Tibial artery (tissue), 4 donors: Measurements from ENCODE around the gene BORA.

ENCODE experiments used
- DNase-seq, 2 donors: peaks; one replicate each; pipeline ENCODE4 v3.0.0-alpha.2; 2019
- H3K27ac ChIP-seq, 2 donors: fragments of 200-600 bp; sonication (generic) in 1 of 2; 1 replicate in 1 of 2; 2 replicates in 1 of 2; pipeline ENCODE4 v1.5.1; 2018 to 2019; ENCODE audit warnings: mild to moderate bottlenecking in 1 of 2
- H3K27me3 ChIP-seq, 2 donors: fragments of 200-600 bp; sonication (generic) in 1 of 2; one replicate each; pipeline versions ENCODE4 v1.5.1 to v1.6.0; 2016 to 2019
- H3K36me3 ChIP-seq, 3 donors: fragments of 200-600 bp; sonication (generic) in 2 of 3; one replicate each; pipeline ENCODE4 v1.5.1; 2016 to 2019; ENCODE audit warnings: mild to moderate bottlenecking in 2 of 3
- H3K4me1 ChIP-seq, 4 donors: fragments of 200-600 bp; sonication (generic) in 2 of 4; 1 replicate in 3 of 4; 2 replicates in 1 of 4; pipeline ENCODE4 v1.5.1; 2016 to 2019
- H3K4me3 ChIP-seq, 2 donors: fragments of 200-600 bp; sonication (generic) in 1 of 2; 1 replicate in 1 of 2; 2 replicates in 1 of 2; pipeline ENCODE4 v1.5.1; 2018 to 2019; ENCODE audit warnings: mild to moderate bottlenecking in 2 of 2
- H3K9me3 ChIP-seq, 3 donors: fragments of 200-600 bp; sonication (generic) in 1 of 3; one replicate each; pipeline ENCODE4 v1.5.1; 2016 to 2019
- CTCF ChIP-seq, 2 experiments: fragments of 200-600 bp in 1 of 2; fragments of 450-650 bp in 1 of 2; IDR thresholded peaks; one replicate each; pipeline ENCODE4 v1.5.1; 2017 to 2019; ENCODE audit warnings: antibody characterized with exemption in 2 of 2, mild to moderate bottlenecking in 1 of 2, moderate library complexity in 1 of 2
- intact Hi-C: fragments of 100-400 bp; cut with DNase I; formaldehyde crosslinking; loops from one replicate; pipeline ENCODE4 v1.15.0; 2023; ENCODE audit warnings: low total_unique reads

BORA gene

GRCh38 chr13:72692884-72693514, 34.7 kb upstream of the BORA start:
- Histone ChIP-seq H3K36me3 (no peaks in the 10 kb centered on the region), H3K27me3 (no peaks in the 10 kb centered on the region), H3K27ac (no peak overlapping the region), H3K4me1 (no peaks in the 10 kb centered on the region), H3K9me3 (peaks cover 0 to 10% (median 0%) of the 10 kb centered on the region in 3 donors), H3K4me3 (no peak overlapping the region)
- no peak for TF ChIP-seq CTCF (IDR thresholded peaks at IDR 0.05)
- intact Hi-C loops, result no loop called here
- no peak for DNase-seq

GRCh38 chr13:72693832-72694231, 33.9 kb upstream of the BORA start:
- intact Hi-C loops, result no loop called here
- Histone ChIP-seq H3K4me3 (no peak overlapping the region), H3K27ac (no peak overlapping the region), H3K36me3 (no peaks in the 10 kb centered on the region), H3K4me1 (no peaks in the 10 kb centered on the region), H3K27me3 (no peaks in the 10 kb centered on the region), H3K9me3 (peaks cover 0 to 10% (median 0%) of the 10 kb centered on the region in 3 donors)
- DNase-seq, result no peak
- TF ChIP-seq CTCF (IDR thresholded peaks at IDR 0.05), result no peak

GRCh38 chr13:72694314-72694713, 33.4 kb upstream of the BORA start:
- peaks cover 0 to 10% (median 0%) of the 10 kb centered on the region in 3 donors for H3K9me3 ChIP-seq
- H3K27me3 ChIP-seq, result no peaks in the 10 kb centered on the region
- H3K4me3 ChIP-seq, result no peak overlapping the region
- no peak overlapping the region for H3K27ac ChIP-seq
- DNase-seq, result no peak
- intact Hi-C loops, result no loop called here
- no peaks in the 10 kb centered on the region for H3K4me1 ChIP-seq
- TF ChIP-seq CTCF (IDR thresholded peaks at IDR 0.05), result no peak
- H3K36me3 ChIP-seq, result no peaks in the 10 kb centered on the region

GRCh38 chr13:72696579-72696978, 31.1 kb upstream of the BORA start:
- Histone ChIP-seq H3K9me3 (peaks cover 0 to 10% (median 0%) of the 10 kb centered on the region in 3 donors), H3K4me3 (no peak overlapping the region), H3K27me3 (no peaks in the 10 kb centered on the region), H3K27ac (no peak overlapping the region), H3K36me3 (no peaks in the 10 kb centered on the region), H3K4me1 (no peaks in the 10 kb centered on the region)
- TF ChIP-seq CTCF (IDR thresholded peaks at IDR 0.05), result peak in 1 of 2 experiments; percentile 19
- no peak for DNase-seq
- intact Hi-C loops, result no loop called here

- Histone ChIP-seq H3K4me3 (no peak overlapping the region), H3K9me3 (peaks cover 0 to under 1% (median 0%) of the 10 kb centered on the region in 3 donors), H3K4me1 (no peaks in the 10 kb centered on the region), H3K36me3 (no peaks in the 10 kb centered on the region), H3K27me3 (no peaks in the 10 kb centered on the region), H3K27ac (no peak overlapping the region)
- intact Hi-C loops, result no loop called here
- no peak for TF ChIP-seq CTCF (IDR thresholded peaks at IDR 0.05)
- no peak for DNase-seq
These were observed 29.6 kb upstream of the BORA start for GRCh38 chr13:72698164-72698563.

- Histone ChIP-seq H3K27me3 (no peaks in the 10 kb centered on the region), H3K9me3 (no peaks in the 10 kb centered on the region), H3K27ac (no peak overlapping the region), H3K4me1 (no peaks in the 10 kb centered on the region), H3K4me3 (no peak overlapping the region), H3K36me3 (no peaks in the 10 kb centered on the region)
- no peak for DNase-seq
- intact Hi-C loops, result no loop called here
- TF ChIP-seq CTCF (IDR thresholded peaks at IDR 0.05), result no peak
These were observed 27.2 kb upstream of the BORA start for GRCh38 chr13:72700509-72700908.
